ENCODE data around the gene KRTAP4-3.

- TF ChIP-seq CTCF (conservative IDR thresholded peaks at IDR 0.05) (no peak), EZH2 (IDR thresholded peaks at IDR 0.05; ENCODE audit: low read depth) (no peak)
Observed at GRCh38 chr17:41190328-41190727, 22.3 kb upstream of the KRTAP4-3 start.
